Activated CD8-positive, alpha-beta memory T cell treated with anti-CD3 and anti-CD28 coated beads for 24 hours (primary cell): ENCODE results near the gene TMBIM1.

Source experiments
- DNase-seq: peaks from one replicate; pipeline ENCODE4 v3.0.0-alpha.2; 2020

TMBIM1 gene

GRCh38 chr2:218253232-218253625 lies 39.1 kb downstream of the TMBIM1 start:
- DNase-seq = no peak

- no peak for DNase-seq
These were observed 39.6 kb downstream of the TMBIM1 start for GRCh38 chr2:218252509-218253231.

GRCh38 chr2:218249691-218250090 lies 42.6 kb downstream of the TMBIM1 start:
- no peak for DNase-seq

GRCh38 chr2:218245214-218245613 lies 47.1 kb downstream of the TMBIM1 start:
- no peak for DNase-seq

GRCh38 chr2:218244665-218245064 lies 47.6 kb downstream of the TMBIM1 start:
- DNase-seq = no peak

- DNase-seq = no peak
These were observed 48.1 kb downstream of the TMBIM1 start for GRCh38 chr2:218244204-218244603.

GRCh38 chr2:218238887-218239286 lies 53.4 kb downstream of the TMBIM1 start:
- DNase-seq = no peak

- DNase-seq = no peak
These were observed 55.5 kb downstream of the TMBIM1 start for GRCh38 chr2:218236829-218237228.

GRCh38 chr2:218235017-218235416 lies 57.3 kb downstream of the TMBIM1 start:
- DNase-seq = no peak

- DNase-seq = no peak
These were observed 57.8 kb downstream of the TMBIM1 start for GRCh38 chr2:218234521-218234920.

GRCh38 chr2:218233543-218233942 lies 58.8 kb downstream of the TMBIM1 start:
- no peak for DNase-seq

GRCh38 chr2:218230882-218231281 lies 61.4 kb downstream of the TMBIM1 start:
- DNase-seq = no peak

GRCh38 chr2:218229851-218230250 lies 62.5 kb downstream of the TMBIM1 start:
- no peak for DNase-seq

- DNase-seq = no peak
These were observed 63.1 kb downstream of the TMBIM1 start for GRCh38 chr2:218229239-218229638.

- DNase-seq = no peak
These were observed 63.8 kb downstream of the TMBIM1 start for GRCh38 chr2:218228366-218229090.

- DNase-seq = no peak
These were observed 65.4 kb downstream of the TMBIM1 start for GRCh38 chr2:218226903-218227302.
